ENCODE data around the gene ABHD2. TPM values are rescaled to one million over a fixed set of nuclear protein-coding genes. Genes with fewer than 3 reads are reported as not detected.

ABHD2 gene
- total and polyA plus RNA-seq, 2 donors (not counting 3 experiments of a cell fraction or from before 2014, with no cell fraction given), result 14.0 to 62.2 TPM

GRCh38 chr15:89137926-89138325 is 49.7 kb downstream of the ABHD2 start:
- Histone ChIP-seq H3K9me3 (replicated peaks; ENCODE audit: control insufficient read depth, insufficient read depth, low read length) (no peaks in the 10 kb centered on the region), H3K4me2 (ENCODE audit: insufficient read depth, low read length) (no peak overlapping the region), H3K9me1 (replicated peaks; ENCODE audit: control insufficient read depth, extremely low read depth, insufficient read depth, low read length) (no peaks in the 10 kb centered on the region), H3K27me3 (ENCODE audit: control insufficient read depth in 2 of 2, insufficient read depth in 2 of 2, low read length in 2 of 2) (no peaks in the 10 kb centered on the region), H3K79me2 (ENCODE audit: control insufficient read depth, insufficient read depth, low read length) (peaks cover 6% of the 10 kb centered on the region), H3K27ac (ENCODE audit: insufficient read depth, low read depth, low read length) (no peak overlapping the region), H2AFZ (ENCODE audit: low read depth, low read length) (no peak overlapping the region), H3K4me3 (replicated peaks in 1 of 3; ENCODE audit: insufficient read depth in 1 of 3, low read depth in 1 of 3, low read length in 3 of 3) (no peak overlapping the region), H3K4me1 (ENCODE audit: control insufficient read depth, extremely low read depth, insufficient read depth, low read length) (peaks cover 34% of the 10 kb centered on the region), H4K20me1 (replicated peaks; ENCODE audit: control insufficient read depth, extremely low read depth, insufficient read depth, low read length) (no peaks in the 10 kb centered on the region), H3K36me3 (ENCODE audit: control insufficient read depth in 2 of 2, extremely low read depth in 1 of 2, insufficient read depth in 2 of 2, low read length in 2 of 2) (no peaks in the 10 kb centered on the region), H3K9ac (replicated peaks; ENCODE audit: extremely low read depth, insufficient read depth, low read length) (no peak overlapping the region)
- DNase-seq (ENCODE audit: low read depth, low spot score) (no peak), FAIRE-seq (no peak)
- CTCF ChIA-PET, result interaction anchor here (1.1 to 2.8 kb wide), 5 partner anchors 12 to 80 kb away, joined by 3 to 22 read pairs (median 5); no protein-coding TSS in a partner anchor
- BruUV-seq (replicated peaks), result no TSS peak
- POLR2A ChIA-PET, result no interaction called here
- TF ChIP-seq GATA2 (IDR thresholded peaks at IDR 0.05; ENCODE audit: insufficient read depth, insufficient read length, low read depth, low read length), result no peak
- TF ChIP-seq MYC (IDR thresholded peaks at IDR 0.05; ENCODE audit: low read depth, low read length), result no peak
- intact Hi-C loops (cut with micrococcal nuclease) (no loop called here), dilution Hi-C loops (cut with MboI; ENCODE audit: extremely low pct_ligation_motif_present, low sequenced_read_pairs) (no loop called here)

DNA sequence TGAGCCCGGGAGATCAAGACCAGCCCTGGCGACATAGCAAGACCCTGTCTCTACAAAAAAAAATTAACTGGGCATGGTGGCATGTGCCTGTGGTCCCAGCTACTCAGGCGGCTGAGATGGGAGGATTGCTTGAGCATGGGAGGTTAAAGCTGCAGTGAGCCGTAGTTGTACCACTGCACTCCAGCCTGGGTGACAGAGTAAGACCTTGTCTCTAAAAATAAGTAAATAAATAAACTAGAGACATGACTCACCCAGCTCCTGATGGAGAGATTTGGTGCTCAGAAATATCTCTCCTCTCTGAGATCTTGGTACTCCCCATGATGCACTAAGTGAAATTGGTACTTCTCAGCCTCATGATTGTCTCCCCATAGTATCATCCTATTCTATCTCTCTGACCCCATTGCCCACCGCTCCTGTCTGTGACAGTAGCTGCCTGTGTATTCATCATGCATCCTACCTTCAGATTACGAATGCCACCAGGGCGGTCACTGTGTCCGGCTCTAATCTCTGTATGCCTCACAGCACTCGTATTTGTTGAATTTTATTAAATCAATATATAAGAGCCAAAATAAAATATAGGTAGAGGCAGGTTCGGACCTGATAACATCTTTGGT is 50.9 kb downstream of the ABHD2 start:
- no peaks in the 10 kb centered on the region for H3K27me3 ChIP-seq (ENCODE audit: control insufficient read depth in 2 of 2, insufficient read depth in 2 of 2, low read length in 2 of 2)
- no peaks in the 10 kb centered on the region for H3K9me3 ChIP-seq (replicated peaks; ENCODE audit: control insufficient read depth, insufficient read depth, low read length)
- H3K9me1 ChIP-seq (replicated peaks; ENCODE audit: control insufficient read depth, extremely low read depth, insufficient read depth, low read length), result no peaks in the 10 kb centered on the region
- H3K27ac ChIP-seq (ENCODE audit: insufficient read depth, low read depth, low read length), result no peak overlapping the region
- no peaks in the 10 kb centered on the region for H4K20me1 ChIP-seq (replicated peaks; ENCODE audit: control insufficient read depth, extremely low read depth, insufficient read depth, low read length)
- H3K79me2 ChIP-seq (ENCODE audit: control insufficient read depth, insufficient read depth, low read length), result peaks cover 6% of the 10 kb centered on the region
- H2AFZ ChIP-seq (ENCODE audit: low read depth, low read length), result no peak overlapping the region
- TF ChIP-seq CTCF (IDR thresholded peaks at IDR 0.05; ENCODE audit: extremely low read depth in 1 of 2, insufficient read depth in 1 of 2, low read depth in 1 of 2, low read length in 2 of 2) (no peak), MYC (IDR thresholded peaks at IDR 0.05; ENCODE audit: low read depth, low read length) (no peak), POLR2A (IDR thresholded peaks at IDR 0.05; ENCODE audit: low read depth, low read length) (no peak), JUN (IDR thresholded peaks at IDR 0.05; ENCODE audit: borderline replicate concordance, insufficient read depth, insufficient read length, low read depth) (no peak), MAX (IDR thresholded peaks at IDR 0.05; ENCODE audit: insufficient read depth, insufficient read length) (no peak), EZH2 (IDR thresholded peaks at IDR 0.05; ENCODE audit: borderline replicate concordance, low read depth, low read length, severe bottlenecking) (no peak), GATA2 (IDR thresholded peaks at IDR 0.05; ENCODE audit: insufficient read depth, insufficient read length, low read depth, low read length) (no peak), FOS (IDR thresholded peaks at IDR 0.05; ENCODE audit: borderline replicate concordance, insufficient read depth, low read length) (no peak), POLR2AphosphoS5 (IDR thresholded peaks at IDR 0.05; ENCODE audit: insufficient read depth, low read depth, low read length) (no peak)
- H3K9ac ChIP-seq (replicated peaks; ENCODE audit: extremely low read depth, insufficient read depth, low read length), result no peak overlapping the region
- ChIA-PET POLR2A (no interaction called here), CTCF (interaction anchor here (0.9 to 2.8 kb wide), 8 partner anchors 9 to 82 kb away, joined by 3 to 22 read pairs (median 5); no protein-coding TSS in a partner anchor)
- DNase-seq (ENCODE audit: low read depth, low spot score) (no peak), FAIRE-seq (no peak)
- peaks cover 35% of the 10 kb centered on the region for H3K4me1 ChIP-seq (ENCODE audit: control insufficient read depth, extremely low read depth, insufficient read depth, low read length)
- BruUV-seq (replicated peaks), result no TSS peak
- H3K4me2 ChIP-seq (ENCODE audit: insufficient read depth, low read length), result no peak overlapping the region
- intact Hi-C loops (cut with micrococcal nuclease), result no loop called here
- no peaks in the 10 kb centered on the region for H3K36me3 ChIP-seq (ENCODE audit: control insufficient read depth in 2 of 2, extremely low read depth in 1 of 2, insufficient read depth in 2 of 2, low read length in 2 of 2)
- no peak overlapping the region for H3K4me3 ChIP-seq (replicated peaks in 1 of 3; ENCODE audit: insufficient read depth in 1 of 3, low read depth in 1 of 3, low read length in 3 of 3)
- dilution Hi-C loops (cut with MboI; ENCODE audit: extremely low pct_ligation_motif_present, low sequenced_read_pairs), result no loop called here

All from endothelial cell of umbilical vein (primary cell).